ENCODE data around the gene NFIC.

The NFIC gene

DNA sequence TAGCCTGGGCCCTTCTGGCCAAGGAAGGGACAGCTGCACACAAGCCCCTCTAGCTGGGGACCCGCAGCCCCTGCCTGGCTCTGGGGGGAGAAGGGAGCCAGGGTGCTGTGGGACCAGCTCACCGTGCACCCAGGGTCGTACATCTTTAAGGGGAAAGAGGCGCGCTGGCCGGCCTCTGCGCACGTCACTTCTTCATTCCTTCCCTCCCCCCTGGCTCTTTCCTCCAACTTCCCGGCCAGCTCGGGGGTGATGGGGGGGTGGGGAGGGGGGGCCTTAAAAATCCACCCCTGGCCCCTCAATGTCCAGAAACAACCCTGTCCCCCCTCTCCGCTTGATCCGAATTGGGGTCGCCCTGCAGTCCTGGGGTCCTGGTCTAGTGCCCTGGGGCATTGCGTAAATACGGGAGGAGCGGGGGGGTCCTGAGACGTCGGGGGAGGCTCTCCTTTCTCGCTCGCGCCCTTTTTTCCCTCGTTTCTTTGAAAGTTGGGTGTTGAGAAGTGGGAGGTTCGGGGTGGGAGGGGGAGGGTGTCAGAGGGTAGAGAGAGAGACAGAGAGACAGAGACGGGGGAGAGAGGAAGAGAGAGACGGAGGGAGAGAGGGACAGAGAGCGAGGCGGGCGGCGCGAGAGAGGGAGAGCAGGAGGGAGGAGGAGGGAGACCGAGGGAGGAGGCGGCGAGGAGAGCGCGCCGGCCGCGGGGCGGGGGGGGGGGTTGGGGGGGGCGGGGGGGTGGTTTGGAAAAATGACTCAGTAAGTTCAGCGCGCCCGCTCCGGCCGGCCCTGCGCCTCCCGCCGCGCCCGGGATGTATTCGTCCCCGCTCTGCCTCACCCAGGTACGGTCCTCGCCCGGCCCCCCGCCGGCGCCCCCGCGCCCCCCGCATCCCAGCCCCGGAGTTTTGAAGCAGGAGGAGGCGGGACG lies at the start of gene NFIC:
TSS of gene NFIC (plus strand) at position 748 of the 917 bp plus-strand sequence. CDS start at position 802, 54 bp downstream.
- peak within 1 kb of the TSS; percentile 77 for H3K4me3 ChIP-seq (ENCODE audit: low read length)
- peak; percentile 76 for DNase-seq (ENCODE audit: low read depth)
- TF ChIP-seq, protein P1, sequence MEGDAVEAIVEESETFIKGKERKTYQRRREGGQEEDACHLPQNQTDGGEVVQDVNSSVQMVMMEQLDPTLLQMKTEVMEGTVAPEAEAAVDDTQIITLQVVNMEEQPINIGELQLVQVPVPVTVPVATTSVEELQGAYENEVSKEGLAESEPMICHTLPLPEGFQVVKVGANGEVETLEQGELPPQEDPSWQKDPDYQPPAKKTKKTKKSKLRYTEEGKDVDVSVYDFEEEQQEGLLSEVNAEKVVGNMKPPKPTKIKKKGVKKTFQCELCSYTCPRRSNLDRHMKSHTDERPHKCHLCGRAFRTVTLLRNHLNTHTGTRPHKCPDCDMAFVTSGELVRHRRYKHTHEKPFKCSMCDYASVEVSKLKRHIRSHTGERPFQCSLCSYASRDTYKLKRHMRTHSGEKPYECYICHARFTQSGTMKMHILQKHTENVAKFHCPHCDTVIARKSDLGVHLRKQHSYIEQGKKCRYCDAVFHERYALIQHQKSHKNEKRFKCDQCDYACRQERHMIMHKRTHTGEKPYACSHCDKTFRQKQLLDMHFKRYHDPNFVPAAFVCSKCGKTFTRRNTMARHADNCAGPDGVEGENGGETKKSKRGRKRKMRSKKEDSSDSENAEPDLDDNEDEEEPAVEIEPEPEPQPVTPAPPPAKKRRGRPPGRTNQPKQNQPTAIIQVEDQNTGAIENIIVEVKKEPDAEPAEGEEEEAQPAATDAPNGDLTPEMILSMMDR (IDR thresholded peaks at IDR 0.05; ENCODE audit: insufficient read depth, low read depth, low read length, missing control alignments): no peak

DNA sequence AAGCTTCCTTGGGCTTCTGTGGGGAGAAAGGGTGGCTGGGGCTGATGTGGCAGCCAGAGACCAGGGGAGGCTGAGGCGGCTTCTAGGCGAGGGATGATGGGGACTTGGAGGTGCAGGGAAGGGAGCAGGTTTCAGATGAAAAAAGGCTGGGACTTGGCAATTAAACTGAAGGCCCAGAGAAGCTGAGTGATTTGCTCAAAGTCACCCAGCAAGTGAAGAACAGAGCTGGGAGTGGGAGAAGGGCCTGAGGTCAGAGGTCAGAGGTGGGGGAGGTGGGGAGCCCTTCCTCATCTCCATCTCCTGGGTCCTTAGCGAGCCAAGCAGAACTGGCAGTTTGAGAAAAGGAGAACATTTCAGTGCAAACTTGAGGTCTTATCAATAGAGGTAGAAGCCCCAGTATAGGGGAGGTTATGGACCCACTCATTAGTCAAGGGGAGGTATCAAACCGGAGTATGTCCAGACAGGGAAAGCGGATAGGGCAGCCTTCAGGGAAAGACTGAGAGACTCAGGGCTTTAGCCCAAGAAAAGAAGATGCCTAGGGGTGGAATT lies 49.6 kb upstream of the NFIC start:
- TF ChIP-seq, protein P1 (IDR thresholded peaks at IDR 0.05; ENCODE audit: insufficient read depth, low read depth, low read length, missing control alignments): no peak
- DNase-seq (ENCODE audit: low read depth): no peak
- H3K4me3 ChIP-seq (ENCODE audit: low read length): no peak overlapping the region

DNA sequence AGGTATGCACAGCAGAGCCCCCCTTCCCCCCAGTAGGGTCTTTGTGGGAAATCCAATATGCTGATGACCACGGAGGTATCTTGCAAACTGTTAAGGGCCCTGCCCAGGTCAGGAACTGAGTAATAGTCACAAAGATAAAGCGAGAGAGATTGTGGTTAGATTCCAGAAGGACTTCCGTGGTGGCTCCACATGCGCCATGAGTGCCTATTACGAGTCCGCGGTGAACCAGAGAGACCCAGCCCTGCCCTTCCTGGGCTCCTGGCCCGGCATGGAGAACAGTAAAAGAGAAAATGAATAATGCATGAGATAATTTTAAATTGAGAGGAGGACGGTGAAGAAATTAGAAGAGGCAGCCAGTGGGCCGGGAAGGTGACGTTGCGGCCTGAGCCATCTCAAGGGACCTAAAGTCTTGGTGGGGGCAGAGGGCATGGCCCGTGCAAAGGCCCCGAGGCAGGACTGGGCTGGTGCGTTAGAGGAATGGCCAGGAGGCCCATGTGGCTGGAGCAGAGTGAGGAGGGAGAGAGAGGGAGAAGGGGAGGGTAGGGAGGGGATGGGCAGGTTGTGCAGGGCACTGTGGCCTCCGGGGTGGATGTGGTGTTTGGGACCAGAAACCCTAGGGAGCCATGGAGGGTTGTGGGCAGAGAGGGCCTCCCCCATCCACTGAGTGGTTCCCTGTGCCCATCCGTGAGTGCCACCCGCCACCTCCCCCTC lies 46.6 kb upstream of the NFIC start:
- no peak overlapping the region for H3K4me3 ChIP-seq (ENCODE audit: low read length)
- no peak for DNase-seq (ENCODE audit: low read depth)
- TF ChIP-seq, protein P1 (IDR thresholded peaks at IDR 0.05; ENCODE audit: insufficient read depth, low read depth, low read length, missing control alignments): no peak

DNA sequence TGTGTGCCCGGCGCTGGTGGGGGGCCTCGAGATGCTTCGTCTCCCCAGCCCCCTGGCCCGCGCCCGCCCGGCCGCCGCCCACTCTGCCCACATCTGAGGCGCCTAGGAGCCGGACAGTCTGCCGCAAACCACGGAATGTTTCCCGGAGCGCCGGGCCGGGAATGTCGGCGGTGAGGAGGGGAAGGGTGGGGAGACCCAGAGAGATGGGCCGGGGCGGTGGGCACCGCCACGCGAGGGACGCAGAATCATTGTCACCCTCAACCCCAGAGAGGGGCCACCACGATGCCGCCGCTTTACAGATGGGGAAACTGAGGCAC lies 46.1 kb upstream of the NFIC start:
- H3K4me3 ChIP-seq (ENCODE audit: low read length): no peak overlapping the region
- TF ChIP-seq, protein P1 (IDR thresholded peaks at IDR 0.05; ENCODE audit: insufficient read depth, low read depth, low read length, missing control alignments): no peak
- no peak for DNase-seq (ENCODE audit: low read depth)

DNA sequence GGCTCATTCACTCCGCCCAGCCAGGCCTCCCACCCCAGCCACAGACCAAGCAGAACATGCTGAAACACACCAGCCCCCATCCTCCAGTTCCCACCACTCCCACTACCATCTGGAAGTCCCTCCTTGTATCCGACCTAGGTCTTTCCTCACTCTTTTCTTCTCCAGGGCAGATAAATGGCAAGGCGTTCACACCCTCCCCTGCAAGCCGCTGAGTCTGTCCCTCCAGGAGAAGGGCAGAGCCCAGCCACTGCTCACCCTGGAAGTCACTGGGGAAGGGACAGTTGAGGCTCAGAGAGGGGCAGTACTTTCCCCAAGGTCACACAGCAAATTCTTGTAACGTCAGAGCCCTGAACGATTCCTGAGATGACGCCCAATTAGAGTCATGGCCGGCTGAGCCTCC lies 45.5 kb upstream of the NFIC start:
- DNase-seq (ENCODE audit: low read depth): no peak
- no peak overlapping the region for H3K4me3 ChIP-seq (ENCODE audit: low read length)
- TF ChIP-seq, protein P1 (IDR thresholded peaks at IDR 0.05; ENCODE audit: insufficient read depth, low read depth, low read length, missing control alignments): no peak

DNA sequence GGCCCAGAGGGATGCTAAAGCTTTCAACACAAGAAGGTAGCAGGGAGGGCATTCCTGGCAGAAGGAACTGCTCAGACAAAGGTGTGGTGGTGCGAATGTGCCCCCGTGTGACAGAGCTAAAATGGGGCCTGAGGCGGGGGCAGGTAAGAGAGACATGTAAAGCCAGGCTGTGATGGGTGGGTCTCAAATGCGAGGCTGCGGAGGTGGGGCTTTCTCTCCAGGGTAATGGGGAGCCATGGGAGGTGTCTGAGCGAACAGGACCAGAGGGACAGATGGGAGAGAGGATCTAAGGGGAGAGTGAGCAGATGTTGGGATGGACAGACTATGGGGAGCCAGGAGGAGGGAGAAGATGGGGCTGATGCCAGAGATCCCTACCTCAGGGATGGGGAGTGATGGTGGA lies 44.7 kb upstream of the NFIC start:
- no peak overlapping the region for H3K4me3 ChIP-seq (ENCODE audit: low read length)
- TF ChIP-seq, protein P1 (IDR thresholded peaks at IDR 0.05; ENCODE audit: insufficient read depth, low read depth, low read length, missing control alignments): no peak
- DNase-seq (ENCODE audit: low read depth): no peak

Data from epithelial cell of esophagus (primary cell).